Measurements from ENCODE around the gene MKNK1.

- TF ChIP-seq POLR2AphosphoS5 (IDR thresholded peaks at IDR 0.05): no peak
- TF ChIP-seq CTCF (IDR thresholded peaks at IDR 0.05): no peak
- no peak for TF ChIP-seq POLR2A (IDR thresholded peaks at IDR 0.05)
Observed at GRCh38 chr1:46649764-46650163, 45.7 kb upstream of the MKNK1 start.

Measured in stomach (tissue), 4 donors.